NCI-H226 (cell line): ENCODE results near the gene SPRED1.

Experiments
- DNase-seq: peaks from one replicate; pipeline ENCODE4 v3.0.0-alpha.2; 2015

Gene SPRED1

GRCh38 chr15:38369936-38370478 lies 117.4 kb downstream of the SPRED1 start:
- DNase-seq = no peak

GRCh38 chr15:38373016-38373415 lies 120.4 kb downstream of the SPRED1 start:
- no peak for DNase-seq

GRCh38 chr15:38374029-38374428 lies 121.4 kb downstream of the SPRED1 start:
- DNase-seq = no peak

GRCh38 chr15:38374556-38374955 lies 121.9 kb downstream of the SPRED1 start:
- no peak for DNase-seq

GRCh38 chr15:38376081-38376480 lies 123.4 kb downstream of the SPRED1 start:
- DNase-seq = no peak

- no peak for DNase-seq
These were observed 125.0 kb downstream of the SPRED1 start for GRCh38 chr15:38377636-38378035.

GRCh38 chr15:38378161-38378560 lies 125.5 kb downstream of the SPRED1 start:
- no peak for DNase-seq

- no peak for DNase-seq
These were observed 137.4 kb downstream of the SPRED1 start for GRCh38 chr15:38389924-38390542.

- DNase-seq = no peak
These were observed 138.6 kb downstream of the SPRED1 start for GRCh38 chr15:38391191-38391590.

GRCh38 chr15:38398134-38398533 lies 145.5 kb downstream of the SPRED1 start:
- peak; percentile 87 for DNase-seq

- peak; percentile 10 for DNase-seq
These were observed 148.5 kb downstream of the SPRED1 start for GRCh38 chr15:38401106-38401505.

GRCh38 chr15:38401701-38402100 lies 149.1 kb downstream of the SPRED1 start:
- DNase-seq = no peak

GRCh38 chr15:38406436-38406835 lies 153.8 kb downstream of the SPRED1 start:
- no peak for DNase-seq
